Endothelial cell of umbilical vein (primary cell): ENCODE measurements around the gene CDC25C. TPM values are rescaled to one million over a fixed set of nuclear protein-coding genes. Genes with fewer than 3 reads are reported as not detected.

Experiments used
- BruUV-seq: library from RNA; stranded (reverse); fragments of 400-500 nt; replicated peaks from 2 replicates; lab custom pipeline; 2021; lab: Mats Ljungman, UMichigan
- CTCF ChIA-PET: fragments of 300-600, 350-600 bp; sonication (Branson Sonifier 250); formaldehyde crosslinking; loops from one replicate; lab custom pipeline; 2021; ENCODE audit warnings: antibody characterized with exemption, inconsistent platforms; lab: Charles Lee
- POLR2A ChIA-PET: fragments of 300-600, 350-600 bp; sonication (Branson Sonifier 250); formaldehyde crosslinking; loops from one replicate; lab custom pipeline; 2021; ENCODE audit warnings: antibody characterized with exemption, inconsistent platforms; lab: Charles Lee
- DNase-seq: peaks from one replicate; pipeline ENCODE4 v3.0.0-alpha.2; 2011; ENCODE audit warnings: low read depth, low spot score
- FAIRE-seq: peaks from 2 replicates; lab custom pipeline; 2011; peaks lifted over from hg19 to GRCh38; lab: Jason Lieb, UNC
- H2AFZ ChIP-seq: 2 replicates; pipeline ENCODE4 v1.6.0; 2012; ENCODE audit warnings: low read depth, low read length, control low read depth, inconsistent platforms
- H3K27ac ChIP-seq: 2 replicates; pipeline ENCODE4 v1.5.1; 2011; ENCODE audit warnings: low read depth, mild to moderate bottlenecking, control low read depth, low read length, moderate library complexity; ENCODE audit not compliant: insufficient read depth
- H3K27me3 ChIP-seq, 2 experiments: 2 replicates each; pipeline versions ENCODE4 v1.6.0 to v1.6.1; 2011; ENCODE audit warnings: low read length in 2 of 2, mixed read lengths in 1 of 2; ENCODE audit not compliant: control insufficient read depth in 2 of 2, insufficient read depth in 2 of 2
- H3K36me3 ChIP-seq, 2 experiments: 2 replicates in 1 of 2; 3 replicates in 1 of 2; pipeline ENCODE4 v1.5.1; 2011; ENCODE audit warnings: low read length in 2 of 2, mild to moderate bottlenecking in 1 of 2, moderate library complexity in 1 of 2; ENCODE audit not compliant: control insufficient read depth in 2 of 2, insufficient read depth in 2 of 2; ENCODE audit errors: extremely low read depth in 1 of 2
- H3K4me1 ChIP-seq: 3 replicates; pipeline ENCODE4 v1.5.1; 2011; ENCODE audit warnings: mild to moderate bottlenecking, low read length; ENCODE audit not compliant: control insufficient read depth, insufficient read depth; ENCODE audit errors: extremely low read depth
- H3K4me2 ChIP-seq: 2 replicates; pipeline ENCODE4 v1.6.1; 2011; ENCODE audit warnings: low read length, control low read depth, mixed read lengths; ENCODE audit not compliant: insufficient read depth
- H3K4me3 ChIP-seq, 3 experiments: fragments of 200-600 bp in 1 of 3; sonication (generic), shearing (Covaris generic) in 1 of 3; replicated peaks in 1 of 3; 2 replicates each; pipeline ENCODE4 v1.5.1; 2011 to 2016; ENCODE audit warnings: control low read depth in 3 of 3, low read length in 3 of 3, mild to moderate bottlenecking in 2 of 3, inconsistent platforms in 1 of 3, low read depth in 1 of 3, moderate library complexity in 1 of 3; ENCODE audit not compliant: insufficient read depth in 1 of 3
- H3K79me2 ChIP-seq: 2 replicates; pipeline ENCODE4 v1.6.0; 2012; ENCODE audit warnings: low read length, inconsistent platforms; ENCODE audit not compliant: control insufficient read depth, insufficient read depth
- H3K9ac ChIP-seq: replicated peaks from 2 replicates; pipeline ENCODE3; 2011; ENCODE audit warnings: low read length, control low read depth; ENCODE audit not compliant: insufficient read depth; ENCODE audit errors: extremely low read depth
- H3K9me1 ChIP-seq: replicated peaks from 3 replicates; pipeline ENCODE4 v1.6.0; 2011; ENCODE audit warnings: mild to moderate bottlenecking, low read length; ENCODE audit not compliant: control insufficient read depth, insufficient read depth; ENCODE audit errors: extremely low read depth
- H3K9me3 ChIP-seq: replicated peaks from 2 replicates; pipeline ENCODE4 v1.5.1; 2012; ENCODE audit warnings: low read length, inconsistent platforms; ENCODE audit not compliant: control insufficient read depth, insufficient read depth
- H4K20me1 ChIP-seq: replicated peaks from 2 replicates; pipeline ENCODE3; 2011; ENCODE audit warnings: mild to moderate bottlenecking, low read length; ENCODE audit not compliant: control insufficient read depth, insufficient read depth; ENCODE audit errors: extremely low read depth
- CTCF ChIP-seq, 2 donors: IDR thresholded peaks; 1 replicate in 1 of 2; 2 replicates in 1 of 2; pipeline ENCODE4 v1.5.1; 2011; ENCODE audit warnings: low read length in 2 of 2, mild to moderate bottlenecking in 2 of 2, moderate library complexity in 2 of 2, control low read depth in 1 of 2, inconsistent platforms in 1 of 2, low read depth in 1 of 2; ENCODE audit not compliant: insufficient read depth in 1 of 2; ENCODE audit errors: extremely low read depth in 1 of 2
- EZH2 ChIP-seq: IDR thresholded peaks from 2 replicates; pipeline ENCODE4 v1.6.1; 2012; ENCODE audit warnings: borderline replicate concordance, low read depth, mild to moderate bottlenecking, moderate library complexity, low read length, inconsistent platforms; ENCODE audit not compliant: severe bottlenecking
- FOS ChIP-seq: IDR thresholded peaks from 2 replicates; pipeline ENCODE4 v1.6.1; 2011; ENCODE audit warnings: mild to moderate bottlenecking, low read length, moderate library complexity, borderline replicate concordance; ENCODE audit not compliant: insufficient read depth
- GATA2 ChIP-seq: IDR thresholded peaks from 2 replicates; pipeline ENCODE4 v1.7.0; 2011; ENCODE audit warnings: low read depth, mild to moderate bottlenecking, moderate library complexity, mixed read lengths, low read length; ENCODE audit not compliant: insufficient read length, insufficient read depth
- JUN ChIP-seq: IDR thresholded peaks from 2 replicates; pipeline ENCODE4 v1.6.1; 2011; ENCODE audit warnings: borderline replicate concordance, low read depth; ENCODE audit not compliant: insufficient read length, insufficient read depth
- MAX ChIP-seq: IDR thresholded peaks from 2 replicates; pipeline ENCODE4 v1.6.1; 2011; ENCODE audit not compliant: insufficient read depth, insufficient read length
- MYC ChIP-seq: IDR thresholded peaks from one replicate; pipeline ENCODE4 v1.6.1; 2011; ENCODE audit warnings: mild to moderate bottlenecking, low read depth, low read length
- POLR2A ChIP-seq: IDR thresholded peaks from 2 replicates; pipeline ENCODE4 v1.6.1; 2012; ENCODE audit warnings: low read depth, mild to moderate bottlenecking, control low read depth, low read length
- POLR2AphosphoS5 ChIP-seq: IDR thresholded peaks from 2 replicates; pipeline ENCODE4 v1.6.1; 2012; ENCODE audit warnings: low read depth, mild to moderate bottlenecking, control low read depth, low read length, moderate library complexity; ENCODE audit not compliant: insufficient read depth
- dilution Hi-C: fragments of 300-500 bp; cut with MboI; formaldehyde crosslinking; loops from one replicate; pipeline ENCODE4 v1.15.0; 2019; ENCODE audit warnings: low sequenced_read_pairs; ENCODE audit not compliant: extremely low pct_ligation_motif_present
- intact Hi-C: fragments of 100-400 bp; cut with micrococcal nuclease; formaldehyde crosslinking; loops from one replicate; pipeline ENCODE4 v1.10.0; 2022
- polyA plus RNA-seq, 4 experiments: library from polyadenylated mRNA; depleted of rRNA in 3 of 4; stranded (reverse) in 3 of 4; unstranded in 1 of 4; fragments of >200 nt; gene quantifications; 2 replicates each; pipeline versions ENCODE4 v1.2.1 to v1.2.3, GENCODE V29; 2011 to 2012; ENCODE audit warnings: missing spikeins in 1 of 4
- total RNA-seq: library from RNA; stranded (reverse); gene quantifications from 2 replicates; pipeline ENCODE4 v1.2.3, GENCODE V29; 2021

The CDC25C gene
- total and polyA plus RNA-seq, 2 donors (not counting 3 experiments of a cell fraction or from before 2014, with no cell fraction given) = 8.1 to 13.6 TPM

GRCh38 chr5:138263581-138263980 is 68.0 kb downstream of the CDC25C start:
- H3K36me3 ChIP-seq = no peaks in the 10 kb centered on the region
- peaks cover 2% of the 10 kb centered on the region for H3K4me1 ChIP-seq
- no peaks in the 10 kb centered on the region for H3K79me2 ChIP-seq
- ChIA-PET POLR2A (no interaction called here), CTCF (interaction anchor here (1.1 to 1.9 kb wide), 2 partner anchors 13 to 41 kb away, joined by 3 to 5 read pairs; no protein-coding TSS in a partner anchor)
- H3K4me2 ChIP-seq = no peak overlapping the region
- dilution Hi-C loops = no loop called here
- H4K20me1 ChIP-seq = no peaks in the 10 kb centered on the region
- H3K9me3 ChIP-seq = no peaks in the 10 kb centered on the region
- no peak overlapping the region for H3K9ac ChIP-seq
- no peak overlapping the region for H2AFZ ChIP-seq
- H3K4me3 ChIP-seq = no peak overlapping the region
- no peak for FAIRE-seq
- no peak for DNase-seq
- BruUV-seq = no TSS peak
- H3K27me3 ChIP-seq = peaks cover 2 to 5% of the 10 kb centered on the region in 2 experiments
- H3K9me1 ChIP-seq = no peaks in the 10 kb centered on the region
- H3K27ac ChIP-seq = no peak overlapping the region
- intact Hi-C loops = no loop called here
- TF ChIP-seq CTCF (IDR thresholded peaks at IDR 0.05; ENCODE audit: extremely low read depth in 1 of 2, insufficient read depth in 1 of 2, low read depth in 1 of 2, low read length in 2 of 2) = no peak
- TF ChIP-seq FOS = no peak
- TF ChIP-seq POLR2A = no peak
- TF ChIP-seq GATA2 = no peak
- no peak for TF ChIP-seq MYC
- TF ChIP-seq MAX = no peak
- TF ChIP-seq EZH2 = no peak
- TF ChIP-seq POLR2AphosphoS5 = no peak
- no peak for TF ChIP-seq JUN
